ENCODE measurements around the gene ARL1. TPM values are rescaled to one million over a fixed set of nuclear protein-coding genes. Genes with fewer than 3 reads are reported as not detected.

The ARL1 gene
- polyA plus RNA-seq, 3 donors, result 14.7 to 34.8 (median 27.3) TPM

DNA sequence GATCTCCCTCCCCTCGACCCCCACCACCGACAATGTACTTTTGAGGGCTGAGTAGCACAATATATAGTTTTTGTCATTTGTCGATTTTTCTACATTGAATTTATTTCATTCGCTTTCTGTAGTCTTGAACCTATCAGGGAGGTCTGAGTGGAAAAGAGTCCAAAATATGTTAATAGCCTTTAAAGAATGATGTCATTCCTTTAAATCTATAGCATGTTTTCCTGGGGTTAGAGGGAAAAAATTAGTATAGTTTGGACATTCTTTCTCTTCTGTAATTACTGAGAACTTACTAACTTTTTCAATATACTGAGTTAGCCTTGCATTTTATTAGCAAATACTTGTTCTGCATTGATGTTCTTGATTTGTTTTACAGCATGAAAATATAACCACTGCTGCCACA is 55.9 kb downstream of the ARL1 start:
- Histone ChIP-seq H3K27ac (ENCODE audit: low read depth in 1 of 2, low read length in 2 of 2) (no peak overlapping the region), H3K79me2 (ENCODE audit: insufficient read depth, low read length) (no peaks in the 10 kb centered on the region), H3K27me3 (ENCODE audit: control insufficient read depth in 2 of 2, insufficient read depth in 2 of 2, low read length in 2 of 2) (no peaks in the 10 kb centered on the region), H3K4me3 (replicated peaks in 1 of 3; ENCODE audit: low read depth in 2 of 3, low read length in 3 of 3) (no peak overlapping the region), H3K4me1 (ENCODE audit: control insufficient read depth in 1 of 2, insufficient read depth in 2 of 2, low read length in 2 of 2) (peaks cover 4 to 6% of the 10 kb centered on the region in 2 donors), H4K20me1 (ENCODE audit: insufficient read depth, low read length) (no peaks in the 10 kb centered on the region), H2AFZ (ENCODE audit: insufficient read depth, low read depth, low read length, poor library complexity, severe bottlenecking) (no peak overlapping the region), H3K36me3 (replicated peaks in 1 of 2; ENCODE audit: control insufficient read depth in 1 of 2, insufficient read depth in 2 of 2, low read length in 2 of 2) (peaks cover 23 to 51% of the 10 kb centered on the region in 2 donors), H3K9ac (ENCODE audit: insufficient read depth, low read length, poor library complexity, severe bottlenecking) (no peak overlapping the region), H3K9me3 (replicated peaks in 1 of 2; ENCODE audit: control insufficient read depth in 1 of 2, insufficient read depth in 1 of 2, low read length in 2 of 2) (no peaks in the 10 kb centered on the region), H3K4me2 (replicated peaks; ENCODE audit: extremely low read depth, low read length, poor library complexity, severe bottlenecking) (no peak overlapping the region)
- H3K4me1 Mint-ChIP-seq, result peaks cover 5% of the 10 kb centered on the region
- H3K4me3 Mint-ChIP-seq, result no peak overlapping the region
- H3K36me3 Mint-ChIP-seq, result peaks cover 62 to 70% of the 10 kb centered on the region in 2 donors
- H3K27ac Mint-ChIP-seq, result no peak overlapping the region
- peaks cover 0 to 2% (median 0%) of the 10 kb centered on the region in 3 donors for H3K27me3 Mint-ChIP-seq (ENCODE audit: low read depth in 3 of 3)
- no CpG with 5 or more reads among the region's 4 CpGs for WGBS (ENCODE audit: insufficient coverage)
- intact Hi-C loops (cut with micrococcal nuclease), result no loop called here
- peaks cover 2 to 8% (median 5%) of the 10 kb centered on the region in 7 donors for H3K9me3 Mint-ChIP-seq
- DNase-seq, result no peak
- no peak for TF ChIP-seq CTCF (IDR thresholded peaks at IDR 0.05)

DNA sequence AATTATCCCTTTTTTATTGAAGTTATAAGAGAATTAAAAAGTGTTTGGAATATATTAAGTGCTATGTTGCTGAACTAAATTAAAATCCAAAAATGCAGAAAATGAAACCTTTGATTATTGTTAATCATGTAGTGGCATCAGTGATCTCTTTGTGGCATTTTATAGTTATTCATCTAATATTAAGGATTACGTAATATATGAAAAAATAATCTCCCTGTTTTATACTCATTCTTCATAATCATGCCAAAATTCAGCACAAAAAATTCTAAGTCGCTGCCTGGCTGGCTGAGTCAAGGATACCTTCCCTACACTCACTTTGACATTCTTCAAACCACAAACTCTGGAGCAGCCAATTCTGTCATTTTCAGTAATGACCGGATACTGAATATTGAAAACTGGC is 63.7 kb downstream of the ARL1 start:
- peaks cover 0 to 4% (median 0%) of the 10 kb centered on the region in 7 donors for H3K9me3 Mint-ChIP-seq

More for the DNA sequence above, 63.7 kb downstream of the ARL1 start:
- Histone ChIP-seq H3K9me3 (replicated peaks in 1 of 2; ENCODE audit: control insufficient read depth in 1 of 2, insufficient read depth in 1 of 2, low read length in 2 of 2) (no peaks in the 10 kb centered on the region), H3K9ac (ENCODE audit: insufficient read depth, low read length, poor library complexity, severe bottlenecking) (no peak overlapping the region), H3K4me3 (replicated peaks in 1 of 3; ENCODE audit: low read depth in 2 of 3, low read length in 3 of 3) (no peak overlapping the region), H3K27me3 (ENCODE audit: control insufficient read depth in 2 of 2, insufficient read depth in 2 of 2, low read length in 2 of 2) (no peaks in the 10 kb centered on the region), H4K20me1 (ENCODE audit: insufficient read depth, low read length) (no peaks in the 10 kb centered on the region), H2AFZ (ENCODE audit: insufficient read depth, low read depth, low read length, poor library complexity, severe bottlenecking) (no peak overlapping the region), H3K4me1 (ENCODE audit: control insufficient read depth in 1 of 2, insufficient read depth in 2 of 2, low read length in 2 of 2) (no peaks in the 10 kb centered on the region), H3K27ac (ENCODE audit: low read depth in 1 of 2, low read length in 2 of 2) (no peak overlapping the region), H3K79me2 (ENCODE audit: insufficient read depth, low read length) (no peaks in the 10 kb centered on the region), H3K36me3 (replicated peaks in 1 of 2; ENCODE audit: control insufficient read depth in 1 of 2, insufficient read depth in 2 of 2, low read length in 2 of 2) (peaks cover 31 to 74% of the 10 kb centered on the region in 2 donors), H3K4me2 (replicated peaks; ENCODE audit: extremely low read depth, low read length, poor library complexity, severe bottlenecking) (no peak overlapping the region)
- Mint-ChIP-seq H3K36me3 (peaks cover 58 to 62% of the 10 kb centered on the region in 2 donors), H3K4me3 (no peak overlapping the region), H3K27me3 (ENCODE audit: low read depth in 3 of 3) (no peaks in the 10 kb centered on the region), H3K27ac (no peak overlapping the region), H3K4me1 (peaks cover 3% of the 10 kb centered on the region)
- no peak for DNase-seq
- intact Hi-C loops (cut with micrococcal nuclease), result no loop called here
- TF ChIP-seq CTCF (IDR thresholded peaks at IDR 0.05), result no peak
- WGBS (ENCODE audit: insufficient coverage), result no CpG with 5 or more reads among the region's 3 CpGs

Small RNA genes within 50 kb of the gene (small RNA-seq; reads per million reads assigned to genes)
- gene RF00019 (ENCODE audit: insufficient read length, low read depth) (not detected), gene RNU6-1068P (ENCODE audit: insufficient read length, low read depth) (not detected), gene RPS27P23 (ENCODE audit: insufficient read length, low read depth) (not detected)

Other genes starting within 250 kb of the ARL1 start
- not detected for gene SLC5A8, start 197.5 kb downstream of the ARL1 start, polyA plus RNA-seq
- gene UTP20, start 127.7 kb downstream of the ARL1 start, polyA plus RNA-seq, result 1 to 10 TPM in 2 of 3 donors, under 1 TPM in 1; 0.46 to 1.6 (median 1.2) TPM
- under 1 TPM in 1 of 3 donors, not detected in 2; 0.13 TPM for gene SPIC, start 67.6 kb upstream of the ARL1 start, polyA plus RNA-seq
- under 1 TPM in 2 of 3 donors, not detected in 1; 0.04 to 0.16 TPM for gene MYBPC1, start 187.2 kb upstream of the ARL1 start, polyA plus RNA-seq